ENCODE results near the gene SUCO.

DNA sequence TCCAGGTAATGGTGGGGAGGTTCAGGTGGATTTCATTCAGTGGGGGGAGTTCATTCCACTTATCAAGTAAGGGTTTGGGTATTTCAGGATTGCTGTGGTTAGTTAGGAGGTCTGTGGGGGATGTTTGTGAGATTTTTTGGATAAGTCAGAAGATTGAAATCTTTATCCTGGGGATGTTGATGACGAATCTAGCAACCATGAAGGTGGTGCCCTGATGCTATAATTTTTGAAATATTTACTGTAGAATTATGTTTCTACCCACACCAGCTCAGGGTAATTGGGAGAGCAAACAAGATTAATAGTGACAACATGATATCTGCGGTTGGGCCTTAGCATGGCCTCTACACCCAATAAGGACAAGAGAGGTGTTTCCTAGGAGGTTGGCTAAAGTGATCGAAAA is 28.3 kb downstream of the SUCO start:
- TF ChIP-seq YY1 (IDR thresholded peaks at IDR 0.05; ENCODE audit: insufficient read depth, insufficient read length) (no peak), SUZ12 (IDR thresholded peaks at IDR 0.05; ENCODE audit: extremely low read depth, insufficient read depth, insufficient read length) (no peak)
